ENCODE measurements around the gene EEF1AKMT1. TPM values are rescaled to one million over a fixed set of nuclear protein-coding genes. Genes with fewer than 3 reads are reported as not detected.

The EEF1AKMT1 gene
- total RNA-seq, 1 experiment from 2014 or later = 10.6 TPM

GRCh38 chr13:20778311-20778710, 4.5 kb upstream of the EEF1AKMT1 start:
- Histone ChIP-seq H3K4me2 (ENCODE audit: low read length) (no peak overlapping the region), H2AFZ (ENCODE audit: low read length) (no peak overlapping the region), H3K4me1 (ENCODE audit: insufficient read depth, low read length) (peaks cover 2% of the 10 kb centered on the region), H3F3A (ENCODE audit: low read length, unreplicated experiment) (no peaks in the 10 kb centered on the region), H3K27ac (ENCODE audit: low read length) (no peak overlapping the region), H3K79me2 (ENCODE audit: low read length) (peaks cover 3% of the 10 kb centered on the region), H3K27me3 (ENCODE audit: low read length) (no peaks in the 10 kb centered on the region), H3K36me3 (ENCODE audit: low read depth, low read length) (peaks cover under 1% of the 10 kb centered on the region), H3K9me2 (replicated peaks; ENCODE audit: low read length) (no peaks in the 10 kb centered on the region), H3K4me3 (ENCODE audit: low read length) (no peak overlapping the region), H4K20me1 (ENCODE audit: low read length) (no peaks in the 10 kb centered on the region), H3K9me3 (ENCODE audit: low read length) (no peaks in the 10 kb centered on the region), H3K9ac (ENCODE audit: low read length) (no peak overlapping the region)
- ChIA-PET CTCF (no interaction called here), POLR2A (ENCODE audit: unreplicated experiment) (no interaction called here)
- intact Hi-C loops (cut with micrococcal nuclease) = no loop called here
- ATAC-seq (no peak), DNase-seq (no peak)
- TF ChIP-seq, protein P1, sequence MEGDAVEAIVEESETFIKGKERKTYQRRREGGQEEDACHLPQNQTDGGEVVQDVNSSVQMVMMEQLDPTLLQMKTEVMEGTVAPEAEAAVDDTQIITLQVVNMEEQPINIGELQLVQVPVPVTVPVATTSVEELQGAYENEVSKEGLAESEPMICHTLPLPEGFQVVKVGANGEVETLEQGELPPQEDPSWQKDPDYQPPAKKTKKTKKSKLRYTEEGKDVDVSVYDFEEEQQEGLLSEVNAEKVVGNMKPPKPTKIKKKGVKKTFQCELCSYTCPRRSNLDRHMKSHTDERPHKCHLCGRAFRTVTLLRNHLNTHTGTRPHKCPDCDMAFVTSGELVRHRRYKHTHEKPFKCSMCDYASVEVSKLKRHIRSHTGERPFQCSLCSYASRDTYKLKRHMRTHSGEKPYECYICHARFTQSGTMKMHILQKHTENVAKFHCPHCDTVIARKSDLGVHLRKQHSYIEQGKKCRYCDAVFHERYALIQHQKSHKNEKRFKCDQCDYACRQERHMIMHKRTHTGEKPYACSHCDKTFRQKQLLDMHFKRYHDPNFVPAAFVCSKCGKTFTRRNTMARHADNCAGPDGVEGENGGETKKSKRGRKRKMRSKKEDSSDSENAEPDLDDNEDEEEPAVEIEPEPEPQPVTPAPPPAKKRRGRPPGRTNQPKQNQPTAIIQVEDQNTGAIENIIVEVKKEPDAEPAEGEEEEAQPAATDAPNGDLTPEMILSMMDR (conservative IDR thresholded peaks at IDR 0.05; ENCODE audit: low read depth, low read length) = no peak
- no peak for TF ChIP-seq EZH2phosphoT487 (IDR thresholded peaks at IDR 0.05; ENCODE audit: borderline replicate concordance, low read length)
- no peak for TF ChIP-seq EZH2 (IDR thresholded peaks at IDR 0.05; ENCODE audit: low read length, unreplicated experiment)
- BruUV-seq (replicated peaks) = no TSS peak

GRCh38 chr13:20776751-20777150, 3.0 kb upstream of the EEF1AKMT1 start:
- CTCF ChIA-PET = interaction anchor here (0.9 kb wide), 1 partner anchor 89 kb away, joined by 4 read pairs; no protein-coding TSS in a partner anchor
- POLR2A ChIA-PET (ENCODE audit: unreplicated experiment) = no interaction called here
- TF ChIP-seq EZH2 (IDR thresholded peaks at IDR 0.05; ENCODE audit: low read length, unreplicated experiment) (no peak), EZH2phosphoT487 (IDR thresholded peaks at IDR 0.05; ENCODE audit: borderline replicate concordance, low read length) (no peak)
- TF ChIP-seq, protein P1 (conservative IDR thresholded peaks at IDR 0.05; ENCODE audit: low read depth, low read length) = no peak; the same call in 1 of the 2 replicates

DNA sequence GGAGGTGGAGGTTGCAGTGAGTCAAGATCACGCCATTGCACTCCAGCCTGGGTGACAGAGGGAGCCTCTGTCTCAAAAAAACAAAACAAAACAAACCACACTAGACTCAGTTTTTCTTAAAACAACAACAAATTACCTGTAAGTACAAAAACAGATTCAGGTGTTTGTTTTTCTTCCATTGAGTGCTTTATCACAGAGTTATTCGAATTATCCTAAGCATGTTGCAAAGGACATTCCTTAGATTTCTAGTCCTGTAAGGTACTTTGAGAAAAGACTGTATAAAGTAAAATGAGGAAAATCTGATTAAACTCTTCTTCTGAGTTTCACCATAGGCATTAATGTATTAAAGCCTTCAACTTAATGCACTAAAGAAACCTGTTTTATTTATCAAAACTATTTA, 2.2 kb upstream of the EEF1AKMT1 start:
- CTCF ChIA-PET = no interaction called here
- H3K27me3 ChIP-seq (ENCODE audit: low read length) = no peaks in the 10 kb centered on the region
- H3K4me2 ChIP-seq (ENCODE audit: low read length) = no peak overlapping the region
- ATAC-seq (no peak), DNase-seq (no peak)
- no peak for TF ChIP-seq EZH2phosphoT487 (IDR thresholded peaks at IDR 0.05; ENCODE audit: borderline replicate concordance, low read length)
- TF ChIP-seq, protein P1 (conservative IDR thresholded peaks at IDR 0.05; ENCODE audit: low read depth, low read length) = no peak
- TF ChIP-seq EZH2 (IDR thresholded peaks at IDR 0.05; ENCODE audit: low read length, unreplicated experiment) = no peak
- H3K9me3 ChIP-seq (ENCODE audit: low read length) = no peaks in the 10 kb centered on the region
- POLR2A ChIA-PET (ENCODE audit: unreplicated experiment) = no interaction called here
- H3K9me2 ChIP-seq (replicated peaks; ENCODE audit: low read length) = no peaks in the 10 kb centered on the region
- peaks cover 22% of the 10 kb centered on the region for H3K79me2 ChIP-seq (ENCODE audit: low read length)
- intact Hi-C loops (cut with micrococcal nuclease) = no loop called here
- H3K27ac ChIP-seq (ENCODE audit: low read length) = no peak overlapping the region
- no peaks in the 10 kb centered on the region for H3F3A ChIP-seq (ENCODE audit: low read length, unreplicated experiment)
- peaks cover 13% of the 10 kb centered on the region for H3K4me1 ChIP-seq (ENCODE audit: insufficient read depth, low read length)
- no peak overlapping the region for H2AFZ ChIP-seq (ENCODE audit: low read length)
- no peak overlapping the region for H3K9ac ChIP-seq (ENCODE audit: low read length)
- BruUV-seq (replicated peaks) = no TSS peak
- H3K4me3 ChIP-seq (ENCODE audit: low read length) = no peak overlapping the region
- H4K20me1 ChIP-seq (ENCODE audit: low read length) = no peaks in the 10 kb centered on the region
- H3K36me3 ChIP-seq (ENCODE audit: low read depth, low read length) = peaks cover 6% of the 10 kb centered on the region; the same call in 1 of the 2 replicates

More at GRCh38 chr13:20776751-20777150, 3.0 kb upstream of the EEF1AKMT1 start:
- no peak overlapping the region for H3K27ac ChIP-seq (ENCODE audit: low read length)
- no peak for ATAC-seq
- peaks cover 15% of the 10 kb centered on the region for H3K79me2 ChIP-seq (ENCODE audit: low read length)
- peaks cover 13% of the 10 kb centered on the region for H3K4me1 ChIP-seq (ENCODE audit: insufficient read depth, low read length)
- no peaks in the 10 kb centered on the region for H3F3A ChIP-seq (ENCODE audit: low read length, unreplicated experiment)
- H2AFZ ChIP-seq (ENCODE audit: low read length) = no peak overlapping the region
- no peaks in the 10 kb centered on the region for H3K36me3 ChIP-seq (ENCODE audit: low read depth, low read length)
- H3K9me2 ChIP-seq (replicated peaks; ENCODE audit: low read length) = no peaks in the 10 kb centered on the region
- intact Hi-C loops (cut with micrococcal nuclease) = no loop called here
- no TSS peak for BruUV-seq (replicated peaks)
- no peak for DNase-seq
- H3K27me3 ChIP-seq (ENCODE audit: low read length) = no peaks in the 10 kb centered on the region
- H3K4me3 ChIP-seq (ENCODE audit: low read length) = no peak overlapping the region
- H3K4me2 ChIP-seq (ENCODE audit: low read length) = no peak overlapping the region
- H3K9me3 ChIP-seq (ENCODE audit: low read length) = no peaks in the 10 kb centered on the region
- no peak overlapping the region for H3K9ac ChIP-seq (ENCODE audit: low read length)
- no peaks in the 10 kb centered on the region for H4K20me1 ChIP-seq (ENCODE audit: low read length)

Measured in PC-3 (cell line).